ENCODE measurements around the gene P2RY2.

The P2RY2 gene

GRCh38 chr11:73188301-73188700 lies 29.8 kb upstream of the P2RY2 start:
- no peak for TF ChIP-seq CTCF (IDR thresholded peaks at IDR 0.05; ENCODE audit: insufficient read depth, missing control alignments)
- FAIRE-seq (no peak), DNase-seq (ENCODE audit: insufficient read length, low spot score) (no peak)

- FAIRE-seq (no peak), DNase-seq (ENCODE audit: insufficient read length, low spot score) (no peak)
- no peak for TF ChIP-seq CTCF (IDR thresholded peaks at IDR 0.05; ENCODE audit: insufficient read depth, missing control alignments)
Measured at GRCh38 chr11:73189315-73189714, 28.8 kb upstream of the P2RY2 start.

- no peak for FAIRE-seq
- DNase-seq (ENCODE audit: insufficient read length, low spot score): no peak
- TF ChIP-seq CTCF (IDR thresholded peaks at IDR 0.05; ENCODE audit: insufficient read depth, missing control alignments): no peak
Measured at GRCh38 chr11:73189723-73190556, 28.1 kb upstream of the P2RY2 start.

GRCh38 chr11:73190557-73190885 lies 27.6 kb upstream of the P2RY2 start:
- no peak for TF ChIP-seq CTCF (IDR thresholded peaks at IDR 0.05; ENCODE audit: insufficient read depth, missing control alignments)

GRCh38 chr11:73191151-73191550 lies 26.9 kb upstream of the P2RY2 start:
- no peak for FAIRE-seq
- TF ChIP-seq CTCF (IDR thresholded peaks at IDR 0.05; ENCODE audit: insufficient read depth, missing control alignments): no peak
- DNase-seq (ENCODE audit: insufficient read length, low spot score): no peak

More at GRCh38 chr11:73190557-73190885, 27.6 kb upstream of the P2RY2 start:
- no peak for DNase-seq (ENCODE audit: insufficient read length, low spot score)
- FAIRE-seq: no peak

GRCh38 chr11:73192272-73192671 lies 25.8 kb upstream of the P2RY2 start:
- TF ChIP-seq CTCF (IDR thresholded peaks at IDR 0.05; ENCODE audit: insufficient read depth, missing control alignments): no peak
- DNase-seq (ENCODE audit: insufficient read length, low spot score) (no peak), FAIRE-seq (no peak)

GRCh38 chr11:73193251-73194033 lies 24.6 kb upstream of the P2RY2 start:
- TF ChIP-seq CTCF (IDR thresholded peaks at IDR 0.05; ENCODE audit: insufficient read depth, missing control alignments): no peak
- no peak for FAIRE-seq
- no peak for DNase-seq (ENCODE audit: insufficient read length, low spot score)
